Esophagus squamous epithelium (tissue), 4 donors: Measurements from ENCODE around the gene RASL11B.

ENCODE experiments used
- POLR2A ChIP-seq, 4 donors: fragments of 450-650 bp; IDR thresholded peaks; one replicate each; pipeline ENCODE4 v1.6.1; 2017; ENCODE audit warnings: antibody characterized with exemption in 4 of 4, mild to moderate bottlenecking in 4 of 4, moderate library complexity in 3 of 4
- TF ChIP-seq, protein P1 (sequence below), 6 experiments: fragments of 450-650 bp in 4 of 6; fragments of 200-600 bp in 2 of 6; sonication (generic) in 2 of 6; IDR thresholded peaks; one replicate each; pipeline ENCODE4 v1.5.1; 2016 to 2019; ENCODE audit warnings: antibody characterized with exemption in 6 of 6, mild to moderate bottlenecking in 4 of 6, moderate library complexity in 4 of 6

- TF ChIP-seq, protein P1, sequence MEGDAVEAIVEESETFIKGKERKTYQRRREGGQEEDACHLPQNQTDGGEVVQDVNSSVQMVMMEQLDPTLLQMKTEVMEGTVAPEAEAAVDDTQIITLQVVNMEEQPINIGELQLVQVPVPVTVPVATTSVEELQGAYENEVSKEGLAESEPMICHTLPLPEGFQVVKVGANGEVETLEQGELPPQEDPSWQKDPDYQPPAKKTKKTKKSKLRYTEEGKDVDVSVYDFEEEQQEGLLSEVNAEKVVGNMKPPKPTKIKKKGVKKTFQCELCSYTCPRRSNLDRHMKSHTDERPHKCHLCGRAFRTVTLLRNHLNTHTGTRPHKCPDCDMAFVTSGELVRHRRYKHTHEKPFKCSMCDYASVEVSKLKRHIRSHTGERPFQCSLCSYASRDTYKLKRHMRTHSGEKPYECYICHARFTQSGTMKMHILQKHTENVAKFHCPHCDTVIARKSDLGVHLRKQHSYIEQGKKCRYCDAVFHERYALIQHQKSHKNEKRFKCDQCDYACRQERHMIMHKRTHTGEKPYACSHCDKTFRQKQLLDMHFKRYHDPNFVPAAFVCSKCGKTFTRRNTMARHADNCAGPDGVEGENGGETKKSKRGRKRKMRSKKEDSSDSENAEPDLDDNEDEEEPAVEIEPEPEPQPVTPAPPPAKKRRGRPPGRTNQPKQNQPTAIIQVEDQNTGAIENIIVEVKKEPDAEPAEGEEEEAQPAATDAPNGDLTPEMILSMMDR (IDR thresholded peaks at IDR 0.05): no peak
- TF ChIP-seq POLR2A (IDR thresholded peaks at IDR 0.05): no peak
These were observed 27.8 kb downstream of the RASL11B start for GRCh38 chr4:52889778-52890520.
